HG03175 (cell line): ENCODE measurements around the gene ADAMTSL2.

Source experiments
- ATAC-seq: cut with Tn5 transposase; IDR thresholded peaks from one replicate; pipeline ENCODE4 v1.9.1; 2021; ENCODE audit warnings: mild to moderate bottlenecking, moderate library complexity; ENCODE audit not compliant: unreplicated experiment

Gene ADAMTSL2

GRCh38 chr9:133499132-133499891 is 35.2 kb upstream of the ADAMTSL2 start:
- no peak for ATAC-seq

DNA sequence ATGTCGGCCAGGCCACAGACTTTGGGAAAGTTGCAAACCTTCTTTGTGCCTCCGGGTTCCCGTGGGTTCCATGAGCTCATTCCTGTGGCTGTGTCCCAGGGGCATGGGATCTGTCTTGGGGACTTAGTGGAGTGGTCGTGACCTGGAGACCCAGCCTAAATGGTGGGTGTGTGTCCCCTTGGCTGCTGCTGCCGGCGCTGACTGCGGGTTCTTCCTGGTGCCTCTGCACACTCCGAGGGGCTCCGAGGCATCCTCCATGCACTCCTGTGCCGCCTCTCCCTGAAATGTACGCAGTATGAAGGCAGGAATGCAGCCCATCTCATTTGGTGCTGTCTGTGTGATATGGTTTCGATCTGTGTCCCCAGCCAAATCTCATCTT is 34.6 kb upstream of the ADAMTSL2 start:
- ATAC-seq = no peak

- no peak for ATAC-seq
Observed at GRCh38 chr9:133502112-133502511, 32.4 kb upstream of the ADAMTSL2 start.

DNA sequence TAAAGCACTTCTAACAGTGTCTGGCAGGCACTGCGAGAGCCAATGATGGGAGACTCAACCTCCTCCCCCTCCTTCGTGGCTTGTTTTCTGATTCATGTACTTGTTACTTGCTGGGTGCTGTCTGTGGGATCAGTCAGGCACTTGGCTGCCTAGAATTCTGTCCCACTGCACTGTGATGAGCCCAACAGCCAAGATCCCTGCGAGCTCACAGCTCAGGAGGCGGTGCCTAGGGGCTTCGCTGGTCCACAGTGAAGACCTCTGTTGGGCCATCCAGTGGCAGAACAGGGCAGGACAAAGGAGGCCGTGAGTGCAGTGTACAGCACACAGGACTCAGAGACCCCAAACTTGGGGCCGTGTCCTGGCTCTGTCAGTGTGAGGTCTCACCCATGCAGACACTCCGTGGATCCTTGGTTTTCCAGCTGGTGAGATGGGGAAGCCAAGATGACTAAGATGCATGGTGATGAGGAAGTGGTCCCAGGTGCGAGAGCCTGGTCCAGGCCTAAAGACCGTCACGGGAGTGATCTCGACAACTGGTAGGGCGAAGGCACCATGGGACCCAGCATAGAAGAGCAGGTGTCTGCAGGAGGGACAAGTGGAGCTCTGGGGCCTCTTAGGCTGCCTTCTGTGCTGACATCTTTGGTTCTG is 29.2 kb upstream of the ADAMTSL2 start:
- no peak for ATAC-seq

DNA sequence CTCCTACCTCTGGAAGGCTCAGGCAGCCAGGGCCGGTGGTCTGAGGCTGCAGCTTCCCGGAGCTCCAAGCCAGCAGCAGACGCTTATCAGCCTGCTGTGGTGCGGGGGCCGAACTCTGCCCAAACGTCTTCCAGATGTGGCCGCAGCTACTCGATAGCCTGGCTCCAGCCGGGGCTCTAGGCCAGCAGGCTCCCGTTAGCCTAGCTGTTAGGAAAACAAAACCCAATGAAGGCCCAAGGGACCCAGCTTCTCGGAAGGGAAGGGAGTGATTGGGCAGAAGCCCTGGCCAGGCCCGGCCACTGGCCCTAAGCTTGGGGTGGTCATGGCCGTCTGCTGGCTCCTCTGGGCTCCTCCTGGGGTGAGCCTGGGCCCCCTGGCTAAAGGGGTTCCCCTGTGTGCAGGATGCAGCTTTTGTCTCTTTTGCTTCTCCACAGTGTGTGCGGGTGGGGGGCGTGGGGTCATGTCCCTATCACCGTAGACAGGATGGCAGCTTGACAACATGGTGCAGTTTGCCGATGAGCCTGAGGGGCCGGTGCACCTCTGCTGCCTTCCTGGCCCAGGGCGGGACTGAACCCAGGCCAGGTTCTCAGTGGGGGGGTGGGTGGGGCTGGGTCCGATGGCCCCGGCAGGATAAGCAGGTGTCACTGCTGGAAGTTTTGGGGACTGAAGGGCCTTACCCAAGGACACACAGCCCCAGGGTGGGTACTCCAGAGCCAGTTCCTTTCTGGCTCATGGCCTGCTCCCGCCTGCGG is 28.4 kb upstream of the ADAMTSL2 start:
- no peak for ATAC-seq

GRCh38 chr9:133506653-133507038 is 27.9 kb upstream of the ADAMTSL2 start:
- no peak for ATAC-seq

- no peak for ATAC-seq
Observed at GRCh38 chr9:133507246-133507965, 27.1 kb upstream of the ADAMTSL2 start.

GRCh38 chr9:133508046-133508445 is 26.5 kb upstream of the ADAMTSL2 start:
- no peak for ATAC-seq

GRCh38 chr9:133509179-133510083 is 25.1 kb upstream of the ADAMTSL2 start:
- ATAC-seq = no peak

GRCh38 chr9:133510926-133511505 is 23.5 kb upstream of the ADAMTSL2 start:
- no peak for ATAC-seq

DNA sequence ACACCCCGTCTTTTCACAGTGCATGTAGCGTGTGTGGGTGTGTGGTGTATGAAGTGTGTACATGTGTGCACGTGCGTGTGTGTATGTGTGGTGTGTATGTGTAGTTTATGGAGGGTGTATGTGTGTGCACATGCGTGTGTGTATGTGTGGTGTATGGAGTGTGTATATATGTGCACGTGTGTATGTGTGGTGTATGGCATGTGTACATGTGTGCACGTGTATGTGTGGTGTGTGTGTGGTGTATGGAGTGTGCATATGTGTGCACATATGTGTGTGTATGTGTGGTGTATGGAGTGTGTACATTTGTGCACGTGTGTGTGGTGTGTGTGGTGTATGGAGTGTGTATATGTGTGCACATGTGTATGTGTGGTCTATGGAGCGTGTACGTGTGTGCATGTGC is 22.9 kb upstream of the ADAMTSL2 start:
- ATAC-seq = no peak

- ATAC-seq = no peak
Observed at GRCh38 chr9:133512253-133513213, 22.0 kb upstream of the ADAMTSL2 start.

DNA sequence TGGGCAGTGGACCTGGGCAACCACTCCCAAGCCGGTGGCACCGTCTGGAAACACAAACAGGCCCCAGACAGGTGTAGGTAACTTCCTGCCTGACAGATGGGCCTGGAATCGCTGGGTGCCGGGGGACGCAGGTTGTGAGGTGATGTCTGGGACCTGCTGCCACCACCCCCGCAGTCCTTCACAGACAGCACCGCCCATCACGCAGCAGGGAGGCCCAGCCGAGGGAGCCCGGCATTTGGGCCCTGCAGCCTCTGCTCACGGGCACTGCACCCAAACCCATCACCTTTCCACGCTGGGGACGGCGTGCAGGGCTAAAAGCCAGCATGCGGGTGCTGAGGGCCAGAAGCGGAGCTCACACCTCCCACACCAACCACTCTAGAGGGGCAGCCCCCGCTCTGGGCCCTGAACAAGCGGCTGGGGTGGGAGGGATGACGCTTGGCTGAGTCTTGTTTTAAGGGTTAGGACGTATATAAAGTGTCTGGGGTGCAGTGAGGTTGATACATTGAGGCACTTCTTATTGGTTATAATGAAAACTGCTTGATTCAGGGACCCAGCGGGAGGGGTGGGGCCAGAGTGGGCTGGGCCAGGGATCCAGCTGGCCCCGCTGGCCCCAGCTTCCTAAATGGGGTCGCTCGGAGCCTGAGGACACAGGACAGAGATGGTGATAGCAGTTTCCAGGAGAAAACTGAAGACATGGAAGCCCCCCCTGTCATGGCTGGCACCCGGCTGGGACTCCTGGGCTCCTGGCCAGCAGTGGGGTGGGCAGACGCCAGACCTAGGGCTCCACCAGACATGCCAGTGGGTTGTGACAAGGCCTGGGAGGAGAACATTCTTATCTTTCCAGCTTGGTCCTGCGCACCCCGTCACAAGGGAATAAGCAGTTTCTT is 21.0 kb upstream of the ADAMTSL2 start:
- ATAC-seq = no peak

DNA sequence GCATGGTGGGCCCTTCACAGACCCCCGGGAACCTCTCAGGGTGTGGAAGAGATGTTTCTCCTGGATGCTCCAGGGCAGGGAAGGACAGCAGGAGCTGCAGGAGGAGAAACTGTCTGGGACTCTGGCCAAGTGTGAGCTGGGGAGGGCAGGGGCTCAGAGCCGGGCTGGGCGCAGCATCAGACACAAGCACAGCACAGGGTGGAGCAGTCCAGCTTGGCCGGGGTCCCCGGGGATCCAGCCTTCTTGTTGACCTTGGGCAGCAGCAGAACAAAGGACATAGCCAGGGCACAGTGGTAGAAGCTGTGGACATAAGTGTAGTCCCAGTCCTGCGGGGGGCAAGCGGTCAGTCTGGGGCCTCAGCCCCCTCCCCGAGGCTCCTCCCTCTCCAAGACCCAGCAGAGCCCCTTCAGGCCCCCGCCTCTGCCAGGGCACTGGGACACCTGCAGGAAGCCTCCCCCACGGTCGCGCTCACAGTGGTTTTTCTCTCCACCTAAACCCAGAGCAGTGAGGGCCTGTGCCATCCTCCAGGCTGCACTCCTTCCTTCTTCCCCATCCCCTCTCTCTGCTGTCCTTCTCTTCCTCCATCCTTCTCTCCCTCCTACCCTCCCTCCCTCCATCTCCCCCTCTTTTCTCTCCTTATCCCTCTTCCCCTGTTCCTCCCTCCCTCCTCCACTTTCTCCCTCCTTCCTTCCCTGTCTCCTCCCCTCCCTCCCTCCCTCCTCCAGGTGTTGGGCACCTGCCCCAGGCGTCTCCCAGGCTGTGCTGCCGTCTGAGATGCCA is 19.9 kb upstream of the ADAMTSL2 start:
- ATAC-seq = no peak

DNA sequence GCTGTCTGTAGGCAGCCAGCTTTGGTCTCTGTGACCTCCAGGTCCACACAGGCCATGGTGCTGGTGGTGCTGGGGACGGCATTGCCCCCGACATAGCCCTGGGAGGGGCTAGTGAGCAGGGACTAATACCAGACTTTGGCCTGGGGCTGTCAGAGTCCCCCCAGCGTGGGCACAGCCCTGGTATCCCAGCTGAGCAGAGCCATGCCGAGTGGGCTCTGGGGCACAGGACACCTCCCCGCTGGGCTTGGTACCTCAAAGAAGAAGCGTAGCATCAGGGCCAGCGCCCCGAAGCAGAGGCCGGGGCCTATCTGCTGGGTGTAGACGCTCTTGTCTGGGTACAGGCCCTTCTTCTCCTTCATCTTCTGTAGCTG is 19.3 kb upstream of the ADAMTSL2 start:
- no peak for ATAC-seq

DNA sequence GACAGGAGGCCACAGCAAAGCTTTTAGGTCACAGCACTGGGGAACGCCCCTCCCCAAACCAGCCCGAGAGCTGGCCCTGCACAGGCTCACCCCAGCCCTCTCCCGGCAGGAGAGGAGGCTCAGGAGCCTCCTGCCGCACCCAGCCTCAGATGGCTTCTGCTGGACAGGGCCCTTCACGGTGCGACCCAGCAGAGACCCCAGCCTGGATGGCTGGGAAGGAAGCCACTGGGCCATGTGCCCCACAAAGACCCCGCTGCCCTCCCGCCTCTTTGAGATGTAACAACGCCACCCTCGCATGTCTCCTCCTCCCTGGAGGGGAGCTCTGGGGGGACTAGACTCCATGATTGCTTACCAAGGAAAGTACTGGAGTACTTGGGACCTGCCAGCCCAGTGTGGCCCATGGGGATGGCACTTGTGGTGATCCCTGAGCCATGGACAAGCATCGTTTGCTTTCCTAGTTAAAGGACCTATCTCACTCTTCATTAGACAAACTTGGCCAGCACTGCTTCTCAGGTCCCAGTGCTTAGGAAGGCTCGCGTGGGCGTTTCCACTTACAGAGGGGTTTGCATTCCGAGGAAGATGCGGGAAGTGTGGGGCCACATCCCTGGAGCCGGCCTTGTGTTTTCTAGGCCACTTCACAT is 18.8 kb upstream of the ADAMTSL2 start:
- ATAC-seq = no peak
